ENCODE data around the gene ALG3. TPM values are rescaled to one million over a fixed set of nuclear protein-coding genes. Genes with fewer than 3 reads are reported as not detected.

ALG3 gene
- total RNA-seq, 1 experiment from 2014 or later = 62.2 TPM

GRCh38 chr3:184230081-184230602 is 18.6 kb downstream of the ALG3 start:
- H3K4me3 Mint-ChIP-seq = peak overlapping the region; percentile 23 to 65; a peak in 3 of 5 replicates
- Histone ChIP-seq H2BK5ac (ENCODE audit: insufficient read length, low read length) (no peak overlapping the region), H3K79me2 (ENCODE audit: insufficient read depth, low read length) (no peaks in the 10 kb centered on the region), H2BK20ac (ENCODE audit: low read depth, low read length, poor library complexity, severe bottlenecking) (no peak overlapping the region), H3K56ac (ENCODE audit: insufficient read length, low read depth, low read length) (no peak overlapping the region), H4K5ac (ENCODE audit: insufficient read length, low read depth, low read length) (no peak overlapping the region), H3K4me1 (ENCODE audit: insufficient read depth, low read length) (no peaks in the 10 kb centered on the region), H3K23me2 (ENCODE audit: insufficient read length, low read depth, low read length, poor library complexity, severe bottlenecking) (peaks cover 15% of the 10 kb centered on the region), H3K27ac (ENCODE audit: insufficient read length, low read depth, low read length) (no peak overlapping the region), H4K8ac (replicated peaks; ENCODE audit: insufficient read length, low read depth, low read length) (no peak overlapping the region), H3K9me3 (ENCODE audit: control insufficient read depth, low read depth, low read length) (no peaks in the 10 kb centered on the region), H3K14ac (ENCODE audit: insufficient read depth, low read length) (no peak overlapping the region), H3K18ac (ENCODE audit: insufficient read length, low read depth, low read length) (no peak overlapping the region), H2AK5ac (ENCODE audit: insufficient read length, low read length) (no peak overlapping the region), H2AFZ (ENCODE audit: low read length) (no peak overlapping the region), H2BK12ac (ENCODE audit: insufficient read length, low read depth, low read length) (no peak overlapping the region), H4K20me1 (ENCODE audit: control insufficient read depth, insufficient read depth, insufficient read length) (no peaks in the 10 kb centered on the region), H3T11ph (ENCODE audit: low read length) (no peak overlapping the region), H2BK15ac (ENCODE audit: low read depth, low read length) (no peak overlapping the region), H2BK120ac (ENCODE audit: low read depth, low read length, poor library complexity, severe bottlenecking) (no peak overlapping the region), H4K91ac (ENCODE audit: insufficient read length, low read depth, low read length) (no peak overlapping the region), H3K9ac (ENCODE audit: extremely low read depth, insufficient read length, low read length) (no peak overlapping the region), H3K4ac (ENCODE audit: low read depth, low read length) (no peak overlapping the region), H3K23ac (ENCODE audit: insufficient read length, low read depth, low read length) (no peak overlapping the region), H3K4me2 (ENCODE audit: insufficient read depth, insufficient read length, low read length) (peak overlapping the region; percentile 65), H3K79me1 (ENCODE audit: insufficient read depth, low read depth, low read length, poor library complexity, severe bottlenecking) (no peaks in the 10 kb centered on the region), H3K27me3 (ENCODE audit: insufficient read depth, low read length) (peaks cover 37% of the 10 kb centered on the region)
- H3K4me1 Mint-ChIP-seq = peaks cover 2 to 6% of the 10 kb centered on the region in 2 experiments
- no peaks in the 10 kb centered on the region for H3K36me3 Mint-ChIP-seq (ENCODE audit: insufficient read depth in 1 of 3, low read depth in 3 of 3)
- peaks cover 71% of the 10 kb centered on the region for H3K27me3 Mint-ChIP-seq (ENCODE audit: low read depth)
- no CpG with 5 or more reads among the region's 61 CpGs for WGBS (ENCODE audit: extremely low coverage, insufficient read length, low lambda C conversion rate)
- H3K27ac Mint-ChIP-seq = no peak overlapping the region
- no peak for DNase-seq
- H3K9me3 Mint-ChIP-seq = no peaks in the 10 kb centered on the region
- TF ChIP-seq CTCF (conservative IDR thresholded peaks at IDR 0.05) = no peak
